Lower leg skin (tissue), 3 donors: ENCODE results near the gene VSTM2B.

Source experiments
- POLR2A ChIP-seq, 2 donors: fragments of 450-650 bp; IDR thresholded peaks; one replicate each; pipeline ENCODE4 v1.6.1; 2016 to 2017; ENCODE audit warnings: antibody characterized with exemption in 2 of 2, mild to moderate bottlenecking in 1 of 2, moderate library complexity in 1 of 2
- TF ChIP-seq, protein P1 (sequence below), 3 donors: fragments of 450-650 bp; IDR thresholded peaks; one replicate each; pipeline ENCODE4 v1.5.1; 2016; ENCODE audit warnings: antibody characterized with exemption in 3 of 3, mild to moderate bottlenecking in 3 of 3, moderate library complexity in 2 of 3

DNA sequence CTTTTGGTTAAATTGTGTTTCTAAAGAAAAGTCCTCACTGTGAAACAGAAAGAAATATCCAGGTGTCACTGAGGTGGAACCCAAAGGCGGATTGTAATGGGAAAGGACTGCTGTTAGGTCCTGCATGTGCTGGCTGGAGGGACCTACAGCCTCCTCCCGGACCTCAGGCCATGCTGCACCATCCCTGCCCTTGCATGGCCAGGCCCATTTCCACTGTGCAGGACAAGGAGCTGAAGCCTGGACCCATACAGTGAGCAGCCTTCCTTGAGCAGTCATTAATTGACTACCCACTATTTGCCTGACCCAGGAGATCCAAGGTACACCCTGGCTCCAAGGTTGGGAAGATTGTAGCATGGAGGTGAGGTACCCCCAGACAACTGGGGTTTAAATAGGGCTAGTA, 17.6 kb downstream of the VSTM2B start:
- no peak for TF ChIP-seq POLR2A (IDR thresholded peaks at IDR 0.05)
- TF ChIP-seq, protein P1, sequence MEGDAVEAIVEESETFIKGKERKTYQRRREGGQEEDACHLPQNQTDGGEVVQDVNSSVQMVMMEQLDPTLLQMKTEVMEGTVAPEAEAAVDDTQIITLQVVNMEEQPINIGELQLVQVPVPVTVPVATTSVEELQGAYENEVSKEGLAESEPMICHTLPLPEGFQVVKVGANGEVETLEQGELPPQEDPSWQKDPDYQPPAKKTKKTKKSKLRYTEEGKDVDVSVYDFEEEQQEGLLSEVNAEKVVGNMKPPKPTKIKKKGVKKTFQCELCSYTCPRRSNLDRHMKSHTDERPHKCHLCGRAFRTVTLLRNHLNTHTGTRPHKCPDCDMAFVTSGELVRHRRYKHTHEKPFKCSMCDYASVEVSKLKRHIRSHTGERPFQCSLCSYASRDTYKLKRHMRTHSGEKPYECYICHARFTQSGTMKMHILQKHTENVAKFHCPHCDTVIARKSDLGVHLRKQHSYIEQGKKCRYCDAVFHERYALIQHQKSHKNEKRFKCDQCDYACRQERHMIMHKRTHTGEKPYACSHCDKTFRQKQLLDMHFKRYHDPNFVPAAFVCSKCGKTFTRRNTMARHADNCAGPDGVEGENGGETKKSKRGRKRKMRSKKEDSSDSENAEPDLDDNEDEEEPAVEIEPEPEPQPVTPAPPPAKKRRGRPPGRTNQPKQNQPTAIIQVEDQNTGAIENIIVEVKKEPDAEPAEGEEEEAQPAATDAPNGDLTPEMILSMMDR (IDR thresholded peaks at IDR 0.05) = no peak
